Measurements from ENCODE around the gene RPAP3.

RPAP3 gene

GRCh38 chr12:47722941-47723631 lies 17.3 kb upstream of the RPAP3 start:
- no peaks in the 10 kb centered on the region for H3K27me3 ChIP-seq (ENCODE audit: control insufficient read depth, insufficient read depth, low read length)
- H3K36me3 ChIP-seq (ENCODE audit: control insufficient read depth, insufficient read depth, low read length): no peaks in the 10 kb centered on the region
- H3K9ac ChIP-seq: no peak overlapping the region
- no peaks in the 10 kb centered on the region for H3K9me3 ChIP-seq (ENCODE audit: control insufficient read depth, low read length)
- H3K79me2 ChIP-seq: no peaks in the 10 kb centered on the region
- peaks cover 19% of the 10 kb centered on the region for H3K4me1 ChIP-seq
- peak overlapping the region; percentile 4 for H2AFZ ChIP-seq
- peak overlapping the region; percentile 8 for H3K27ac ChIP-seq
- no peak overlapping the region for H3K4me3 ChIP-seq (ENCODE audit: low read depth, low read length)
- H3K4me2 ChIP-seq (ENCODE audit: low read length): no peak overlapping the region
- TF ChIP-seq, protein P1, sequence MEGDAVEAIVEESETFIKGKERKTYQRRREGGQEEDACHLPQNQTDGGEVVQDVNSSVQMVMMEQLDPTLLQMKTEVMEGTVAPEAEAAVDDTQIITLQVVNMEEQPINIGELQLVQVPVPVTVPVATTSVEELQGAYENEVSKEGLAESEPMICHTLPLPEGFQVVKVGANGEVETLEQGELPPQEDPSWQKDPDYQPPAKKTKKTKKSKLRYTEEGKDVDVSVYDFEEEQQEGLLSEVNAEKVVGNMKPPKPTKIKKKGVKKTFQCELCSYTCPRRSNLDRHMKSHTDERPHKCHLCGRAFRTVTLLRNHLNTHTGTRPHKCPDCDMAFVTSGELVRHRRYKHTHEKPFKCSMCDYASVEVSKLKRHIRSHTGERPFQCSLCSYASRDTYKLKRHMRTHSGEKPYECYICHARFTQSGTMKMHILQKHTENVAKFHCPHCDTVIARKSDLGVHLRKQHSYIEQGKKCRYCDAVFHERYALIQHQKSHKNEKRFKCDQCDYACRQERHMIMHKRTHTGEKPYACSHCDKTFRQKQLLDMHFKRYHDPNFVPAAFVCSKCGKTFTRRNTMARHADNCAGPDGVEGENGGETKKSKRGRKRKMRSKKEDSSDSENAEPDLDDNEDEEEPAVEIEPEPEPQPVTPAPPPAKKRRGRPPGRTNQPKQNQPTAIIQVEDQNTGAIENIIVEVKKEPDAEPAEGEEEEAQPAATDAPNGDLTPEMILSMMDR (IDR thresholded peaks at IDR 0.05): no peak

- no peaks in the 10 kb centered on the region for H3K27me3 ChIP-seq (ENCODE audit: control insufficient read depth, insufficient read depth, low read length)
- no peak overlapping the region for H3K4me3 ChIP-seq (ENCODE audit: low read depth, low read length)
- no peak overlapping the region for H3K9ac ChIP-seq
- H2AFZ ChIP-seq: peak overlapping the region; percentile 4
- H3K27ac ChIP-seq: peak overlapping the region; percentile 8
- peaks cover 27% of the 10 kb centered on the region for H3K4me1 ChIP-seq
- H3K36me3 ChIP-seq (ENCODE audit: control insufficient read depth, insufficient read depth, low read length): no peaks in the 10 kb centered on the region
- no peak overlapping the region for H3K4me2 ChIP-seq (ENCODE audit: low read length)
- H3K9me3 ChIP-seq (ENCODE audit: control insufficient read depth, low read length): no peaks in the 10 kb centered on the region
- TF ChIP-seq, protein P1 (IDR thresholded peaks at IDR 0.05): no peak
- H3K79me2 ChIP-seq: no peaks in the 10 kb centered on the region
These were observed 16.5 kb upstream of the RPAP3 start for GRCh38 chr12:47722136-47722834.

GRCh38 chr12:47721431-47721973 lies 15.7 kb upstream of the RPAP3 start:
- no peak overlapping the region for H2AFZ ChIP-seq
- TF ChIP-seq, protein P1 (IDR thresholded peaks at IDR 0.05): no peak
- H3K36me3 ChIP-seq (ENCODE audit: control insufficient read depth, insufficient read depth, low read length): no peaks in the 10 kb centered on the region
- no peaks in the 10 kb centered on the region for H3K9me3 ChIP-seq (ENCODE audit: control insufficient read depth, low read length)
- H3K27ac ChIP-seq: no peak overlapping the region
- no peaks in the 10 kb centered on the region for H3K79me2 ChIP-seq
- peaks cover 30% of the 10 kb centered on the region for H3K4me1 ChIP-seq
- no peak overlapping the region for H3K4me2 ChIP-seq (ENCODE audit: low read length)
- no peak overlapping the region for H3K9ac ChIP-seq
- no peaks in the 10 kb centered on the region for H3K27me3 ChIP-seq (ENCODE audit: control insufficient read depth, insufficient read depth, low read length)
- H3K4me3 ChIP-seq (ENCODE audit: low read depth, low read length): no peak overlapping the region

DNA sequence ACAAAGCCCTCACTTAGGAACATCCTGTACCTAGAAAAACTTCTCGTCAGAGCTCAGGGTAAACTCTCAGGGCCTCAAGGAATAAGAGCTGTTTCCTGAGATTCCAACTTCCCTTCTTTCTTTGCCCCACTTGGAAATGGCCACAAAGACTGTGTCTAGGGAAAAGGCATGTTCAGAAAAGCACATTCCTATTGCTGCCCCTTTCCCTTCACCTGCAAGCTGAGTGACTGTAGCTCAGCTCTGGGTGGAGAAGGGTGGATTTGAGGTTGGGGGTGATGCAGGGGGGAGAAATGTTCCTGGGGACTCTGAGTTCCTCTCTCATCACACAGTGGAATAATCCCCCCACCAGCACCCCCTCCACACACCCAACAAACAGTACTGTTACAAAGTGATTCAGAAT lies 12.7 kb upstream of the RPAP3 start:
- Histone ChIP-seq H3K4me2 (ENCODE audit: low read length) (no peak overlapping the region), H3K4me1 (peaks cover 42% of the 10 kb centered on the region), H3K4me3 (ENCODE audit: low read depth, low read length) (no peak overlapping the region), H3K27me3 (ENCODE audit: control insufficient read depth, insufficient read depth, low read length) (no peaks in the 10 kb centered on the region), H2AFZ (no peak overlapping the region), H3K36me3 (ENCODE audit: control insufficient read depth, insufficient read depth, low read length) (no peaks in the 10 kb centered on the region), H3K79me2 (no peaks in the 10 kb centered on the region), H3K9ac (no peak overlapping the region), H3K27ac (peak overlapping the region; percentile 64), H3K9me3 (ENCODE audit: control insufficient read depth, low read length) (no peaks in the 10 kb centered on the region)
- TF ChIP-seq, protein P1 (IDR thresholded peaks at IDR 0.05): no peak
